Right kidney (tissue), 1 donor: ENCODE data around the gene DBNDD1.
"Not testable (repeated sequence)": the region's sequence is repeated elsewhere in the genome, so short reads cannot be mapped to it uniquely, and the experiment has no call there.

Source experiments
- DNase-seq: peaks from one replicate; pipeline ENCODE4 v3.0.0-alpha.2; 2016

DBNDD1 gene

DNA sequence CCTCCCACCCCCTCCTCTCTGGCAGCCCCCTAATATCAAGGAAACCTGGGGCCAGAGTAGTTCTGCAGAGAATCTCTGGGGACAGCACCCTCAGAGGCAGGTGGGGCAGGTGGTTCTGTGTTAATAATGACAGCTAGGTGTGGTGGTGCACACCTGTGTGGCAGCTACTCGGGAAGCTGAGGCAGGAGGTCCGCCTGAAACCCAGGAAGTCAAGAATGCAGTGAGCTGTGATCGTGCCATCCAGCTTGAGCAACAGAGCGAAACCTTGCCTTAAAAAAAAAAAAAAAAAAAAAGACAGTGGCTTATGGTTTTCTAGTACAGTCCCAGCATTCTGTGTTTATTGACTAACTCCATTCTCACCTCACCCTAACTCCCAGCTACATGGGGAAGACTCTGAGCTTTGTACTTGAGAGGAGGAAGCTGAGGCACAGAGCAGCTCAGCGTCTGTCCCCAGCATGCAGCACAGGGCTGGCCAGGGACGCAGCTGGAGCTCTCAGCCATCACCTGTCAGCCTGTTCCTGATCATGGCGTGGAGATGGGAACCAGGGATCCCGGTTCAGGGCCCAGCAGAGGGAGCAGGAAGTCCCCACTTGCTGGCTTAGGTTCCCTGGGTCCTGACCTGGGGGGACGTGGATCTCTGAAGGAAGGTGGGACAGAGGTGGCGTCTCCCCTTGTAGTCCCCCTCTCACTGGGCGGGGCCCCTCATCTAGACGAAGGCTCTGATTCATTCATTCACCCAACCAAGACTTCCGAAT, 6.1 kb downstream of the DBNDD1 start:
- no peak for DNase-seq

DNA sequence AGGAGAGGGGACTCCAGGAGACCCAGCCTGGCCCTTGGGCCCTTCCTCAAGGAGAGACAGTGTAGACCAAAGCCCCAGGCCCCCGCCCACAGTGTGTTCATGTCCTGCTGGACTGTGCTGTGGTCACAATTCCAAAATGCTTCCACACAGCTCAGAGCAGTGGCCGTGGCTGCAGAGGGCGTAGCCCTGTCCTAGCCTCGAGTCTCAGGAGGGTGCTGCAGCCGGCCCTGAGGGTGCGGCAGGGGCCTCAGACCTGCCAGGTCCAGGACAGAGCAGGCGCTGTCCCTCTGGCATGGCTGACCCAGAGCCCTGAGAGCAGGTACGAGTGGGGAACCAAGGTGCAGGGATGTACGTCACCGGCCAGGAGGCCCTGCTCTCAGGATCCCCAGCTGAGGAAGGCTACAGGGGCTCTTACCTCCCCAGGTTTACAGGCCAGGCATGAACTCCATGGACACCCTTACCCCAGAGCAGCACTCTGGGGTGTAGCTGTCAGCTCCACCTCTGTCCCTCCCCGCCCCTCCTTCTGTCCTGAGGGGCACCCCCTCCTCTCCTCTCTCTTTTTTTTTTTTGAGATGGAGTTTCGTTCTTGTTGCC, 7.3 kb downstream of the DBNDD1 start:
- DNase-seq, result no peak

DNA sequence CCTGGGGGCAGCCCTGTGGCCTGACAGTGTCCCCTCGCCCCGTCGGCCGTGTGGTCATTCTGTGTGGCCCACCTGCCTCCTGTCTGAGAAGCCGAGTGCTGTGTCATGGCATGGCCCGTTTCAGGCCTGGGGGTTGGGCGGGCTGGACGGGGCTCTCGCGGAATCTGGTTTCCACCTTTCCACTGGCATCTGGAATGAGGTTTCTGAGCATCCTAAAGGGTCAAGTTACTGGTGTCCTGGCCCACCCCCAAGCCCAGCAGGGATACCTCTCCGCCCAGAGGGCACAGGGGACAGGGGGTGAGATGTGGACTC, 7.8 kb downstream of the DBNDD1 start:
- DNase-seq, result no peak

DNA sequence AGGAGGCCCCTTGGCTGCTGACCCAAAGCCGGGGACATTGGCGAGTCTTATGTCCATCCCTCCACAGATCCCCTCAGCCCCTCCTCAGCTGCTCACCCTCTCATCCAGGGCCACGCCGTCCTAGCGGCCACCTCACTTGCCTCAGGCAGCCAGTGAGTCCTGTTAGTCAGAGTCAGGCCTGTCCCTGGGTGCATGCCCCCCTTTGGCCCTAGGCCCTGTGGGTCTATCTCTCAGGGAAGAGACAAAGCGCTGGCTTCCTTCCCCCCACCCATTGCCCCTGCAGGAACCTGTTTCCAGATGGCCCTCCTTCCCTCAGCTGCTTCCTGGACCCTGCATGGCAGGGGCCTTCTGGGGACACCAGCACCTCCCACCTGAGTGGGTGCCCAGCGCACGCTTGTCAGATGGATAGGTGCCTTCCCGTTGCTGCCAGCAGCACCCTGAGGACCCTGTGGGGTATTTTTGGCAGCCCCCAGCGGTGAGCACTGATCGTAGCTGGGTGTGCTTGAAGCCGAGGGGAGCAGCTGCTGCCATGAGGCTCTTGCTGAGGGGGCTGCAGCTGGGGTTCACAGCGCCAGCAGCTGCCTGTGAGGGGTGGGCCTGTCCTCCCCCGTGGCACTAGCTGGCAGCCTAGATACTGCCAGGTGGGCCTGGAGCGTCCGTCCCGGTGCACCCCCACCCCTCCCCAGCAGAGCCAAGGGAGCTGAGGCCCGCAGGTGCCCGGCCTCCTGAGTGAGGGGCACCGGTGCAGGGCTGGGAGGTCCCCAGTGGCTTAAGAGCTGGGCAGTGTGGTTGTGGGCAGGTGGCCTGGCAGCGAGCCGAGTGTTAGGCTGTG, 8.4 kb downstream of the DBNDD1 start:
- DNase-seq, result no peak

DNA sequence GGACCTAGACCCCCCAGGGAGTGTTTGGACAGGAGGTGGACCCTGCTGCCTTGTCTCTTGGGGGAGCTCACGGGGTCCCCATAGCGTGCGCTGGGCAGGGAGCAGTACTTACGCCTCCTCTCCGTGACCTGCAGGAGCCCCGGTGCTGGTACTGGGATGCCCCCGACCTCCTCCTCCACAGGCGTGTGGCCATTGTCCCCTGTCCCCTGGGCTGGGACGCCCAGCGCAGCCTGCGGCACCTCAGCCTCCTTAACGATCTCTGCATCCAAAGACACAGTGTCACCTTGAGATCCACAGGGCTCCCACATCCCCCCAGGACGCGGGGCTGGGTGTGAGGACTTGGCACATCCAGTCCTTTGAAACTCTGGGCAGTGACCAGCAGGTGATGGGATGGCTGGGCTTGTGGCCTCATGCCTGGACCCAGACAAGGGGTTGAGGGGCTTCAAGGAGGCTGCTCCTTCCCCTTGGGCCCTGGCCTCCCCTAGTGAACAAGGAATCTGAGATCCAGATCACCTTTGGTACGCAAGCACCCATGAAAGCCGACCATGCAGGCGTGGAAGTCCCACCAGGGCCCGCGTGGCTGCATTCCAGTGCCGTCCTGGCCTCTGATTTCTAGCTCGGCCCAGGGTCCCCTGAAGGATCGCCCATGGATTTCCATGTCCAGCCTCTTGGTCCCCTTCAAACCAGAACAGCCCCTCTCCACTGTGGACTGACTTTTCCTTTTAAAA, 9.9 kb downstream of the DBNDD1 start:
- DNase-seq, result no peak

DNA sequence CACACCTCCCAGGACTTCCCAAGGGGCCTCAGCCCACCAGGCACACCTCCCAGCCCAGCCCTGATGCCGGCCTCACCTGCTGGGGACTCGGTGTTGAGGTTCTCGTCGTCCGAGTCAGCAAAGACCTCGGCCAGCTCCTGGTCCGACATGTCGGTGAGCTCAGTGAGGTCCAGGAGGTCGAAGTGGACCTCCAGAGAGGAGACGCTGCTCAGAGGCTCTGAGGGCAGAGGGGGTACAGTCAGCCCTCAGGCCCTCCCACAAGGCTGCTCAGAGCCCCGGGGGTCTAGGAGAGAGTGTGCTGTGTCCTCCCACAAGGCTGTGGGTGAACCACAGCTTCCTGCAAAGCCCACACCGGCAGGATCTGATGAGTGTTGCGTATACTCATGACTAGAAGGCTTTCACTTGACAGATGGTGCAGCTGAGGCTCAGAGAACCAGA, 10.5 kb downstream of the DBNDD1 start:
- DNase-seq, result no peak

DNA sequence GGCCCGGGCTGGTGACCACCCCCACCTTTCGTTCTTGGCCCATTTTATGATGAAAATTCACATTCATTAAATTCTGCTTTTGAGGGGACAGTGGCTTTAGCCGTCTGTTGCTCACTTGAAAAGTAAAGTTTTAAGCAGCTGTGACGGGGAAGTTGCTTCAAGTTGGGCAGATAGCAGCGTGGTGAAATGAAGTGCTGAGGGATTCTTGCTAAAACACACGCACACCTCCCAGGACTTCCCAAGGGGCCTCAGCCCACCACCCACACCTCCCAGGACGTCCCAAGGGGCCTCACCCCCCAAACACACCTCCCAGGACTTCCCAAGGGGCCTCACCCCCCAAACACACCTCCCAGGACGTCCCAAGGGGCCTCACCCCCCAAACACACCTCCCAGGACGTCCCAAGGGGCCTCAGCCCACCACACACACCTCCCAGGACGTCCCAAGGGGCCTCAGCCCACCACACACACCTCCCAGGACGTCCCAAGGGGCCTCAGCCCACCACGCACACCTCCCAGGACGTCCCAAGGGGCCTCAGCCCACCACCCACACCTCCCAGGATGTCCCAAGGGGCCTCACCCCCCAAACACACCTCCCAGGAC, 11.5 kb downstream of the DBNDD1 start:
- not testable (repeated sequence) for DNase-seq

DNA sequence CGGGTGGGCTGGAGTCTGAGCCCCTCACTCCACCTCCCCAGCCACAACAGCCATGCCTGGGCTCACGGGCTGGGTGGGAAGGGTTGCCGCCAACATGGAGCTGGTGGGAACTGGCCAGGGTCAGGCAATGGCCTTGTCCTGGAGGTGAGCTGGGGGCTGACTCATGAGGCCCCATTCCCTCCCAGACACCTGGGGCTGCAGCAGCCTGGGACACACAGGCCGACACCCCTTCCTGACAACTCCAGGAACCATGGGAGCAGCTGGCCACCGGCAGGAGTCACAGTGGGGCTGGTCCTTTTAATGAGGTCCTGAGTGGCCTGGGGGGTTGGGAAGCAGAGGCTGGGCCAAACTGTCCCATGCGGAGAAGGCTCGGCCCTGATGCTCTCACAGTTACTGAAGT, 12.2 kb downstream of the DBNDD1 start:
- no peak for DNase-seq

DNA sequence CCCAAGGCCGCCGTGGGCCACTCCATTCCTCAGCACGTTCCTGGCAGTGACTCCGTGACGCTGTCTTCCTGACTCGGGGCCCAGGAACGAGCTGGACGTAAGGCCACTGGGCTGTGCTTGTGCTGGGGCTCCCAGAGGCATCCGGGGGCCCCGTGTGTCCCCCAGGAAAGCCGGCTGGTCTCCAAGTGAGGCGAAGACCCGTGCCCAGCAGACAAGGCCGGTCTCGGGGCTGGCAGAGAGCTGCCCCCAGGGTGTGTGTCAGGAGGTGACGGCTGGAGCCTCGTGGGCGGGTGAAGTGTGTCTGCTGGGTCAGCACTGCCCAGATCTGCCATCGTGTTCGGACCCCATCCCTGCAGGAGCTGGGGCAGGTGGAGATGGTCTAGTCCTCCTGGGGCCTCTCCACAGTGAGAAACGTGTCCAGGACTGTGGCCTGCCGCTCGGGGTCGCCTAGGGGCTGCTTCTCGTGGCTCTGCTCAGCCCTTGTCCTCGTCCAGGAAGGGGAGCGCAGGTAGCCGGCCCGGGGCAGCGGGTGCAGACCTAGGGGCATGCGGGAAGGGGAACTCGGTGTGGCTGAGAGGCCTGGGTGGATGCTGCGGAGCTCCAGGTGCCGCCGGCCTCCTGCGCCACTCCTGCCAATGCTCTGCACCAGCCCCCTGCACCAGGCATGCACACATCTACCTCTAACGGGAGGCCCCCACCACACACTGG, 13.1 kb downstream of the DBNDD1 start:
- DNase-seq, result no peak

DNA sequence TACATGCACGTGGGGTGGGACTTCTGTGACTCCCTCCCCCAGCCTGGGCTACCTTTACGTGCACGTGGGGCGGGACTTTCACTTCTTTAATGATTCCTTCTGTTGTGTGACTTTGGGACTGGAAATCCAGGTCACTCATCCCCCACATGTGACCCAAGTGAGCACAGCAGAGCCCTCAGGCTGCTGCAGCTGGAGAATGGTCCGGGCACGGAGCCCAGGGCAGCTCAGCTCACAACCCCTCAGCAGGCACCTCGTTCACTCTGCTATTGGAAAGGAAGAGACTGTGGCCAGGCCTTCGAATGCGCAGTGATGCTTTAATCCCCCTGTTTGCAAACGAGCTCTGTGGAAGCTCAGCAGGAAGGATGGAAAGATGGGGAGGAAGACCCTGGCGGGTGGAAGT, 14.7 kb downstream of the DBNDD1 start:
- no peak for DNase-seq

DNA sequence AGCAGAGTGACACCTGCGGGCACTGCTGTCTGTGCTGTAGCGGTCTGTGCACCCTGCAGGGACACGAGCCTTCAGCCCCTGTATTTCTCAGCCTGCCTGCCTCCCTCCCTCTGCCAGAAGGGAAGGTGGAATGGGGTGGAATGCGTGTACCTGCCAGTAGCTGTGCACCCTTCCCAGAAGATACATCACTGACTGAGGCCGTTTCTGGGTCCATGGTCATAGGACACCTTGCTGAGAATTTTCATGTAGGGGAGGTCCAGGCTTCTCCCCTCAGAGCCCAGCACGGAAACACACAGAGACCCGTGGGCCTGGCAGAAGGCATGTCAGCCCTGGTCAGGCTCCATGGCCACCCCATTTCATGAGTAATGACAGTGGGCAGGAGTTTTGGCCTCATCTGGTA, 16.5 kb downstream of the DBNDD1 start:
- no peak for DNase-seq

DNA sequence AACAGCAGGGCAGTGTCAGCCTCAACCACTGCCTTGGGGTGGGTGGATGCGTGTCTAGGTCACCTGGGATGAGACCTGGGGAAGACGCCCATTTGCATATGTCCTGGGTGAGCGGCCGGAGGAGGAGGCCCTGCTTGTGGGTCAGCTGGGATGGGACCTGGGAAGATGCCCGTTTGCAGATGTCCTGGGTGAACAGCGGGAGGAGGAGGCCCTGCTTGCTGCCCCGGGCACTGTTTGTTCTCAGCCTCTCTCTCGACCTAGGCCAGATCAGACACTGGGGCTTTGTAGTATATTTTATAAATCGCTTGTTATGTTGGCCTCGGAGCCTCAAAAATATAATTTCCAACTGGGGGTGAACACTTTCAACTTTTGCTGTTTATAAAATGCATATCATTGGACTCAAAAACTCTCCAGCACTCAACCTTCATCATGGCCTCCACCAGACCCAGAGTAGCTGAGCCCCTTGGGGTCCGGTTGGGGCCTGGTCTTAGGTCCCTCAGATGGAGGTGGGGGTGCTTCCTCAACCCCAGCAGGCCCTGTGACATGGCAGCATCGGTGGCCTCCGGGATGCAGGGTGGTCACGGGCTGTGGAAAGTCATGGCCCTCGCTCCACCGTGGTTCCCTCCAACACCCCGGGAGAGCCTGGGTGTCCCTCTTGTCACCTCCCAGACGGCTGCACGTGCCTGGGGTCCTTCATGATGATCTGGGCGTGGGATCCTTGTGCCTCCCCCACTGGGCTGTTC, 17.3 kb downstream of the DBNDD1 start:
- no peak for DNase-seq

DNA sequence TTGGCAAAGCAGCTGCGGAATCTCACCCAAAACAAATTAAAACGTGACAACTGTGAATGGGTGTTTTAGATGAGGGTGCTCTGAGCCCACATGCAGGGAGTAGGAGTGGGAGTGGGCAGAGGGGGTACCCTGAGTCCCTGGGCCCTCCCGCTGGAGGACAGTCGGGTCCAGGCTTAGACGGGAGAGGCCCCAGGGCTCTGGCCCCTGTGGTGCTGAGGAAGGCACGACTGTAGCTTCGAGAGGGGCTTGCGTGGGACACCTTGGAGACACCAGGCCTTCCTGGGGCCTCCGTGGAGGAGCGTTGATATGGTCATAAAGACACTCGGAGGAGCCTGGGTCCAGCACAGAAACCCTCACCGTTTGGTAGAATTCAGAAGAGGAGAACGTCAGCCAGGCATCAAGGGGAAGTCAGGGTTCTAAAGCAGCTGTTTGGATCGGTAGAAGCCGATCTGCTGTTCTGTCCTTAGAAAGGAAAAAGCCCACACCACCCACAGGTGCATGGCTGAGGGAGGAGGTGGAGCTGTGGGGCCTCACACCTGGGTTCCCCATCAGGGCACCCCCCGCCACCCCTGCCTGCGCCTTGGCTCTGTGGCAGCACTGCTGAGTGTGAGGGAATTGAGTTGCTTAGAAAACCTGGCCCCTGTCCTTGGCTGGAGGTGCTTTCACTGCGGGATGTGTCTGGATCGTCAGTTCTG, 18.4 kb downstream of the DBNDD1 start:
- DNase-seq, result no peak

DNA sequence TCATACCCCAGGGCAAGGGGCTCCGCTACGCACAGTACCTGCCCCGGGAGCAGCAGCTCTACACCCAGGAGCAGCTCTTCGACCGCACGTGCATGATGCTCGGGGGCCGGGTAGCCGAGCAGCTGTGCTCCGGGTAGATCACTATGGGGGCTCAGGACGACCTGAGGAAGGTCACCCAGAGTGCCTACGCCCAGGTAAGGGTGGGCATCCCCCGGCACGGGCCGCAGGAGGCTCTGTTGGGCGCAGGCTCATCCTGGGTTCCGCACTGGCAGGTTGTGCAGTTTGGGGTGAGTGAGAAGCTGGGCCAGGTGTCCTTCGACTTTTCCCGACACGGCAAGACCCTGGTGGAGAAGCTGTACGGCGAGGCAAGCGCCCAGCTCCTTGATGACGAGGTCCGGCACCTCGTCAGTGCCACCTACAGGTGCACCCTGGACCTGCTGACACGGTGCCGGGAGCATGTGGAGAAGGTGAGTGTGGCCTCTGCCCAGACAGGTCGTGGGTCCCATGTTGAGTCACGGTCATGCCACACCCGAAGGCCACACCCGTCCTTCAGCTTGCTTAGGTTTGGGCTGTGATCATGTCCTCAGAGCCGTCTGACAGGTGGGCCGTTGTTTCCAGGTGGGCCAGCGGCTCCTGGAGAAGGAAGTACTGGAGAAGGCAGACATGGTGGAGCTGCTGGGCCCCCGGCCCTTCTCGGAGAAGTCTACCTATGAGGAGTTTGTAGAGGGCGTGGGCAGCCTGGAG, 19.3 kb downstream of the DBNDD1 start:
- DNase-seq, result no peak

DNA sequence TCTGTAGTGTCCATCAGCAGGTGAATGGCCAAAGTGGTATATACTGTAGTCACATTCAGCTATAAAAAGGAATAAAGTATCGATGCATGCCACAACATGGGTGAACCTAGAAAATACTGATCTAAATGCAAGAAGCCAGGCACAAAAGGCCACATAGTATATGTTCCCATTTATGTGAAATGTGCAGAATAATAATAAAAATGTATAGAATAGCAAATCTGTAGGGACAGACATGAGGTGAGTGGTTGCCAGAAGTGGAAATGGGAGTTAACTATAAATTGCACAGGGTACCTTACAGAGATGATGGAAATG, 23.1 kb downstream of the DBNDD1 start:
- no peak for DNase-seq

DNA sequence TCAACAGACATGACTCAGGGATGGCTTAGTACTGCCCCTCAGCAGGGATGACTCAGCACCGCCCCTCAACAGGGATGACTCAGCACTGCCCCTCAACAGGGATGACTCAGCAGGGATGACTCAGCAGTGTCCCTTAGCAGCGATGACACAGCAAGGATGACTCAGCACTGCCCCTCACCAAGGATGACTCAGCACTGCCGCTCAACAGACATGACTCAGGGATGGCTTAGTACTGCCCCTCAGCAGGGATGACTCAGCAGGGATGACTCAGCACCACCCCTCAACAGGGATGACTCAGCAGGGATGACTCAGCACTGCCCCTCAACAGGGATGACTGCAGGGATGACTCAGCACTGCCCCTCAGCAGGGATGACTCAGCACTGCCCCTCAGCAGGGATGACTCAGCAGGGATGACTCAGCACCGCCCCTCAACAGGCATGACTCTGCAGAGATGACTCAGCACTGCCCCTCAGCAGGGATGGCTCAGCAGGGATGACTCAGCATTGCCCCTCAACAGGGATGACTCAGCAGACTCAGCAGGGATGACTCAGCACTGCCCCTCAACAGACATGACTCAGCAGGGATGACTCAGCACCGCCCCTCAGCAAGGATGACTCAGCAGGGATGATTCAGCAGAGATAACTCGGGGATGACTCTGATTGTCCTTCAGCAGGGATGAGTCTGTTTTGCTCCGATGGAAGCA, 23.6 kb downstream of the DBNDD1 start:
- DNase-seq, result not testable (repeated sequence)

DNA sequence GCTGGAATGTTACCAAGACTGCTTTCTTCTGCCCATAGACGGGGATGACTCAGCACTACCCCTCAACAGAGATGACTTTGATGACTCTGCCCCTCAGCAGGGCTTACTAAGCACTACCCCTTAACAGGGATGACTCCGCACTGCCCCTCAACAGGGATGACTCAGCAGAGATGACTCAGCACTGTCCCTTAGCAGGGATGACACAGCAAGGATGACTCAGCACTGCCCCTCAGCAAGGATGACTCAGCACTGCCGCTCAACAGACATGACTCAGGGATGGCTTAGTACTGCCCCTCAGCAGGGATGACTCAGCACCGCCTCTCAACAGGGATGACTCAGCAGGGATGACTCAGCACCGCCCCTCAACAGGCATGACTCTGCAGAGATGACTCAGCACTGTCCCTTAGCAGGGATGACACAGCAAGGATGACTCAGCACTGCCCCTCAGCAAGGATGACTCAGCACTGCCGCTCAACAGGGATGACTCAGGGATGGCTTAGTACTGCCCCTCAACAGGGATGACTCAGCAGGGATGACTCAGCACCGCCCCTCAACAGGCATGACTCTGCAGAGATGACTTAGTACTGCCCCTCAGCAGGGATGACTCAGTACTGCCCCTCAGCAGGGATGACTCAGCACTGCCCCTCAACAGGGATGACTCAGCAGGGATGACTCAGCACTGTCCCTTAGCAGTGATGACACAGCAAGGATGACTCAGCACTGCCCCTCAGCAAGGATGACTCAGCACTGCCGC, 24.4 kb downstream of the DBNDD1 start:
- DNase-seq, result not testable (repeated sequence)

DNA sequence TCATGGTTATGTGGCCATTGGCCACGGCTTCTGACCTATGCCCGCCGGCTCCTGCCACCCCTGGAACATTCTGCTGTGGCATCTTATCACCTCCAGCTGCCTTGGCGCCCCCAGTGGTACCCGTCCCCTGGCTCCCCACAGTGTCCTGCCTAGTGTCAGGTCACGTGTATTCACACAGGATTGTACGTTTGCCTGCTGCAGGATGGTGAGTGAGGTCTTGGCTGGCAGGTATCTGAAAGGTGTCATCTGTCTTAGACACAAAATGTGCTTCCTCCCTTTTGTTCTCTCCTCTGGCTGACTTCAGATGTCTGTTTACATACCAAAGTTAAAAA, 24.9 kb downstream of the DBNDD1 start:
- DNase-seq, result no peak

DNA sequence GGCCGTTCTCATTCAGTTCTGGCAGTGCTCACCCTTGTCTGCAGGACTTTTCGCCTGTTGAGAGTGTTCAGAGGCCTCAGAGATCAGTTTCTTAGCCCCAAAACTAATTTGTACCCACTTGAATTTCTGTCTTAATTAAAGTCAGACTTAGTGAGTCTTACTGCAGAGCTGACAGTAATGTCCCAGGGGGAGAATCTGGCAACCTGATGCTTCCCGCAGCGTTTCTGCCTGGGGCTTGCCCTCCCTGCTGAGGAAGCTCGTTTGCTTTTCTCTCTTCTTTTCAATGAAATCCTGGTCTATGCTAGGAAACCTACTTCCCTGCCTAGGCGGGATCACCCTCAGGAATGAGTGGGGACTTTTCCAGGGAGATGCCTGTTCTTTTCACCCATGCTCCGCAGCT, 25.3 kb downstream of the DBNDD1 start:
- no peak for DNase-seq
